Stimulated activated CD8-positive, alpha-beta memory T cell treated with anti-CD3 and anti-CD28 coated beads, Interleukin-15, amount 100 ng/mL, for 24 hours (primary cell): ENCODE results near the gene JUP.

ENCODE experiments used
- DNase-seq: peaks from one replicate; pipeline ENCODE4 v3.0.0-alpha.2; 2020; ENCODE audit warnings: low read depth

Gene JUP

GRCh38 chr17:41723801-41724475, 62.6 kb downstream of the JUP start:
- DNase-seq: no peak

DNA sequence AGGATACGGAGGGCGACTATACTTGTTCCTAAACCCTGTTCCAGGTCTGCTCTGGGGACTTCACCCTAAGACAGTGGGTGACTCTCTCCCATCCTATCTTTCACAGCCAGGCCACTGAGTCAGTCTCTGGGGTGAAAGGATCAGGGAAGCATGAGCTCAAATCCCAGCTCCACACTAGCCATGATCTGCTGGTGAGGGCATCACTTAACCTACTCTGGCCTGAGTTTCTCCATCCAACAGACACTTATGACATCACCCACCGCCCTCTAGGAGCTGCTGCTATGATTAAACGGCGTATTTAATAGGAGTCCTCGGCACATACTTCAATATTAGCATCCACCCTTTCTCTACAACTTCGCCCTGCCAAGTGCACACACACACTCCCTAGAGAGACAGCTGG, 64.3 kb downstream of the JUP start:
- DNase-seq: no peak

GRCh38 chr17:41718287-41718645, 68.2 kb downstream of the JUP start:
- no peak for DNase-seq

- no peak for DNase-seq
Measured at GRCh38 chr17:41717408-41718286, 68.9 kb downstream of the JUP start.

GRCh38 chr17:41711669-41712400, 74.7 kb downstream of the JUP start, which contains the start of gene GAST:
Gene GAST (plus strand): TSS chr17:41712331. CDS start chr17:41715437, 3,106 bp downstream.
- DNase-seq: no peak

DNA sequence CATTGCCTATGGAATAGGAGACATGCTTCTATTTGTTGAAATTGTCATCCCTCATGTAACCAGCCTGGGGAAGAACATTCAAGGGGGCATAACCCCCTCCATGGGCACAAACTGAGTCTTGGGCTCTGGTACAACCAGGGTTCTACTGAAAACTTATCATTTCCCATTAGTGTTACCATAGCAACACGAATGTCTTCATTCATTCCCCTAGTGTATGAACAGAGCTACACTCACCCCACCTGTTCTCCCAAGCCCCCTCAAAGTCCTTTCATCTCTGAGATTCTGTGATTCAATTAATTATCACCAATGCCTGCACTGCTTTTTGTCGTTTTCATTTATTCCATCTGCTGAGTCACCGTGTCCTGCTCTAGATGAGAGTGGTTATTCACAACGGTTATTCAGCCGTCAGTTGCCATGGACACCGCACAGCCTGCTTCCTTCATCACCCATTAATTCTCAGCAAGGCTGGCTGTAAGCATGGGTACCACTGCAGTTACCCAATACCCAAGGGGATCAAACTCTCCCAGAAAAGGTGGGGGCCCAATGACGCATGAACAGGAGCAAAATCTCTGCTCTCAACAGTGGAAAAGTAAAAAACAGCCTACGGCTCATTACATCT, 75.9 kb downstream of the JUP start:
- DNase-seq: no peak

- no peak for DNase-seq
Measured at GRCh38 chr17:41707803-41708669, 78.5 kb downstream of the JUP start.

DNA sequence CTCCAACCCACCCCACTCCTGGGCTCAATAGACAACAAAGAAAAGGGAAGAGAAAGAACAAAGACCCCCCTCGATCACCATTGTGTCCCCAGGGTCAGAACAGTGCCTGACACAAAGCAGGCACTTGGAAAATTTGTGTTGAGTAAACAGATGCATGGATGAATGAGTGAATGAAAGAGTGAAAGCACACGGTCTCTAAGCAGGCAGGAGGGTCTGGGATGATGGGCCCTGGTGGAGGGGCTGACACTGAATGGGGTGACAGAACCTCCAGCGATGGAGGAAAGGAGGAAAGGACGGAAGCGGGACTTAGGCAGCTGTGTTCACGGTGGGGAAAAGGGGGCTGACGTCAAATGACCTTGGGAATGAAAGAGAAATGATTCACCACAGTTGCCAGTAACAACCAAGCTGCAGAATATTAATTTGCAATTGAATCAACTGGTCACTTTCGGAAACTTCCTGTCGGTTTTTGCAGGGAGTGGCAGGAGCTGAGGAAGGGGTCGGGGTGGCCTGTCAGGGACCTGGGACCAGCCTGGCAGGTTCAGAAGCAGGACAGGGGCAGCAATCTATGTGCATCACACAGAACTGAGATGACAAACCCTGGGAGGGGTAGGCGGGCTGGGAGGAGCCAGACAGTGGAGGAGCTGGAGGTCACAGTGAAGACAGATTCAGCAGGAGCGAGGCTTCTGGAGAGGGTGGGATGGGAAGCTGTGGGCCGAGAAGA, 81.1 kb downstream of the JUP start:
- no peak for DNase-seq
